Fibroblast of lung (primary cell): ENCODE data around the gene NCOA4. TPM values are rescaled to one million over a fixed set of nuclear protein-coding genes. Genes with fewer than 3 reads are reported as not detected.

ENCODE experiments used
- DNase-seq, 2 donors: peaks; one replicate each; pipeline versions ENCODE4 v3.0.0 to v3.0.0-alpha.2; 2010; ENCODE audit warnings: low read depth in 2 of 2
- H2AFZ ChIP-seq: 2 replicates; pipeline ENCODE4 v1.5.1; 2012; ENCODE audit warnings: low read length, control low read depth, inconsistent platforms
- H3K27ac ChIP-seq: 2 replicates; pipeline ENCODE4 v1.5.1; 2011; ENCODE audit warnings: low read length, control low read depth; ENCODE audit not compliant: insufficient read depth
- H3K27me3 ChIP-seq: 2 replicates; pipeline ENCODE4 v1.5.1; 2011; ENCODE audit warnings: mild to moderate bottlenecking, low read length; ENCODE audit not compliant: control insufficient read depth, insufficient read depth
- H3K36me3 ChIP-seq: 2 replicates; pipeline ENCODE4 v1.5.1; 2011; ENCODE audit warnings: low read length; ENCODE audit not compliant: control insufficient read depth, insufficient read depth
- H3K4me1 ChIP-seq: 2 replicates; pipeline ENCODE4 v1.5.1; 2011; ENCODE audit warnings: low read length; ENCODE audit not compliant: control insufficient read depth, insufficient read depth; ENCODE audit errors: extremely low read depth
- H3K4me2 ChIP-seq: 2 replicates; pipeline ENCODE4 v1.5.1; 2011; ENCODE audit warnings: low read length, control low read depth; ENCODE audit not compliant: insufficient read depth; ENCODE audit errors: extremely low read depth
- H3K4me3 ChIP-seq, 4 experiments: fragments of 200-600 bp in 1 of 4; sonication (generic) in 1 of 4; replicated peaks in 1 of 4; 2 replicates each; pipeline ENCODE4 v1.5.1; 2011 to 2016; ENCODE audit warnings: low read length in 4 of 4, low read depth in 3 of 4, mild to moderate bottlenecking in 3 of 4, control low read depth in 2 of 4, inconsistent platforms in 1 of 4, mixed read lengths in 1 of 4; ENCODE audit not compliant: insufficient read depth in 1 of 4; ENCODE audit errors: control extremely low read depth in 1 of 4
- H3K79me2 ChIP-seq: 2 replicates; pipeline ENCODE4 v1.5.1; 2012; ENCODE audit warnings: mild to moderate bottlenecking, low read length, inconsistent platforms; ENCODE audit not compliant: control insufficient read depth, insufficient read depth
- H3K9ac ChIP-seq: 2 replicates; pipeline ENCODE4 v1.5.1; 2011; ENCODE audit warnings: mild to moderate bottlenecking, low read length, control low read depth; ENCODE audit not compliant: insufficient read depth
- H3K9me3 ChIP-seq: 2 replicates; pipeline ENCODE4 v1.5.1; 2012; ENCODE audit warnings: low read depth, low read length; ENCODE audit not compliant: control insufficient read depth, insufficient read depth
- H4K20me1 ChIP-seq: 2 replicates; pipeline ENCODE4 v1.5.1; 2011; ENCODE audit warnings: low read length; ENCODE audit not compliant: control insufficient read depth, insufficient read depth; ENCODE audit errors: extremely low read depth
- EZH2 ChIP-seq: IDR thresholded peaks from 2 replicates; pipeline ENCODE4 v1.5.1; 2012; ENCODE audit warnings: low read length, control low read depth, mild to moderate bottlenecking; ENCODE audit errors: missing control alignments
- polyA plus RNA-seq, 2 donors: library from polyadenylated mRNA; depleted of rRNA in 1 of 2; stranded (reverse) in 1 of 2; unstranded in 1 of 2; fragments of >200 nt; gene quantifications; 2 replicates each; pipeline ENCODE4 v1.2.1, GENCODE V29; 2011 to 2012; ENCODE audit warnings: missing spikeins in 1 of 2
- total RNA-seq: library from RNA; depleted of rRNA; stranded (reverse); fragments of >200 nt; gene quantifications from 2 replicates; pipeline ENCODE4 v1.2.1, GENCODE V29; 2014
- TF ChIP-seq, protein P1 (sequence below), 2 donors: IDR thresholded peaks in 1 of 2; conservative IDR thresholded peaks in 1 of 2; 1 replicate in 1 of 2; 2 replicates in 1 of 2; pipeline ENCODE4 v1.5.1; 2011 to 2012; ENCODE audit warnings: low read length in 2 of 2, control low read depth in 1 of 2, inconsistent platforms in 1 of 2, low read depth in 1 of 2, mild to moderate bottlenecking in 1 of 2

Gene NCOA4
- total and polyA plus RNA-seq, 2 donors (not counting 1 experiment from before 2014, with no cell fraction given): 140 to 175 TPM

DNA sequence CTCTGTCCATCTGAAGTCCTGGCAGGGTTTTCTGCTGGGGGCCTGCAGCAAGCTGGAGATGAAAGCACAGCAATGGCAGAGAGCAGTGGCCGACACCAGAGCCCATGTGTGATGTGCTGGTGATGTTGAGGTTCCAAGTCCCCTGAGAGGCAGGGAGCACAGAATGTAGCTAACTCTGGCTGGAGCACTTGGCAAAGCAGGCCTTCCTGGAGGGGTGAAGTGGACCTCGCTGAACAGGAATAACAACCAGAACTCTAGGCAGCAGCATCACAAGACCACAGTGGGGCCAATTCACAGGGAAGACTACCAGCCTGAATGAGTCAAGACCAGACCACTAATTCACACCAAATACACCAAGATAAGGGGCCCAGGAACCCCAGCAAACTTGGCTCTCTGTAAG, 38.5 kb upstream of the NCOA4 start:
- Histone ChIP-seq H2AFZ (no peak overlapping the region), H3K36me3 (no peaks in the 10 kb centered on the region), H3K27ac (no peak overlapping the region), H3K4me1 (no peaks in the 10 kb centered on the region), H3K79me2 (no peaks in the 10 kb centered on the region), H3K27me3 (peaks cover 2% of the 10 kb centered on the region), H3K4me3 (no peak overlapping the region), H3K4me2 (no peak overlapping the region), H4K20me1 (no peaks in the 10 kb centered on the region), H3K9me3 (no peaks in the 10 kb centered on the region), H3K9ac (no peak overlapping the region)
- DNase-seq: no peak
- TF ChIP-seq, protein P1, sequence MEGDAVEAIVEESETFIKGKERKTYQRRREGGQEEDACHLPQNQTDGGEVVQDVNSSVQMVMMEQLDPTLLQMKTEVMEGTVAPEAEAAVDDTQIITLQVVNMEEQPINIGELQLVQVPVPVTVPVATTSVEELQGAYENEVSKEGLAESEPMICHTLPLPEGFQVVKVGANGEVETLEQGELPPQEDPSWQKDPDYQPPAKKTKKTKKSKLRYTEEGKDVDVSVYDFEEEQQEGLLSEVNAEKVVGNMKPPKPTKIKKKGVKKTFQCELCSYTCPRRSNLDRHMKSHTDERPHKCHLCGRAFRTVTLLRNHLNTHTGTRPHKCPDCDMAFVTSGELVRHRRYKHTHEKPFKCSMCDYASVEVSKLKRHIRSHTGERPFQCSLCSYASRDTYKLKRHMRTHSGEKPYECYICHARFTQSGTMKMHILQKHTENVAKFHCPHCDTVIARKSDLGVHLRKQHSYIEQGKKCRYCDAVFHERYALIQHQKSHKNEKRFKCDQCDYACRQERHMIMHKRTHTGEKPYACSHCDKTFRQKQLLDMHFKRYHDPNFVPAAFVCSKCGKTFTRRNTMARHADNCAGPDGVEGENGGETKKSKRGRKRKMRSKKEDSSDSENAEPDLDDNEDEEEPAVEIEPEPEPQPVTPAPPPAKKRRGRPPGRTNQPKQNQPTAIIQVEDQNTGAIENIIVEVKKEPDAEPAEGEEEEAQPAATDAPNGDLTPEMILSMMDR (conservative IDR thresholded peaks at IDR 0.05 in 1 of 2, IDR thresholded peaks at IDR 0.05 in 1 of 2; ENCODE audit: low read depth in 1 of 2, low read length in 2 of 2): no peak
- no peak for TF ChIP-seq EZH2

- H3K9me3 ChIP-seq: no peaks in the 10 kb centered on the region
- no peaks in the 10 kb centered on the region for H3K4me1 ChIP-seq
- no peak overlapping the region for H3K4me3 ChIP-seq
- no peaks in the 10 kb centered on the region for H3K79me2 ChIP-seq
- H4K20me1 ChIP-seq: no peaks in the 10 kb centered on the region
- no peak for TF ChIP-seq EZH2
- TF ChIP-seq, protein P1 (conservative IDR thresholded peaks at IDR 0.05 in 1 of 2, IDR thresholded peaks at IDR 0.05 in 1 of 2; ENCODE audit: low read depth in 1 of 2, low read length in 2 of 2): no peak
- H3K36me3 ChIP-seq: no peaks in the 10 kb centered on the region
- no peak for DNase-seq
- H3K27me3 ChIP-seq: no peaks in the 10 kb centered on the region
- no peak overlapping the region for H2AFZ ChIP-seq
- no peak overlapping the region for H3K9ac ChIP-seq
- no peak overlapping the region for H3K27ac ChIP-seq
- no peak overlapping the region for H3K4me2 ChIP-seq
These were observed 37.7 kb upstream of the NCOA4 start for GRCh38 chr10:46068117-46068516.

DNA sequence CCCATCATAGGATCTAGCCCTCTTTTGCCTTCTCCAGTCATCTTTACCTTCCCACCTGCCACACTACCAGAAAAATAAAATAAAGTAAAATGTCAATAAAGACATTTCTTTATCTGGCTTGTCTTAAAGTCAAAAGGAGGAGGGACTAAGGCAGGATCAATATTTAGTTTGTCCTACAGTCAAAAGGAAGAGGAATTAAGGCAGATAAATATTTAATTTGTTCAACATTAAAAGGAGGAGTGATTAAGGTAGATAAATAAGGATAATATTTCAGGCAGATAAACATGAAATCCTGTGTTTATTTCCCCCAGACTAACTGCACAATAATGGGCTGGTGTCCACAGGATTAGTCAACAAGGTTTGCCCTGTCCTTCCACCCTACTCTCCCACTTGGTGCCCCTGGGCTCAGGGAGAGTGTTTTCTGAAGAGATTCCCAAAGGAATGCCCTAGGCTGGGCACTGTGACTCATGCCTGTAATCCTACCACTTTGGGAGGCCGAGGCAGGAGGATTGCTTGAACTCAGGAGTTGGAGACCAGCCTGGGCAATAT, 33.9 kb upstream of the NCOA4 start:
- Histone ChIP-seq H3K27me3 (no peaks in the 10 kb centered on the region), H3K9ac (no peak overlapping the region), H3K4me3 (no peak overlapping the region), H3K79me2 (no peaks in the 10 kb centered on the region), H3K9me3 (no peaks in the 10 kb centered on the region), H3K27ac (no peak overlapping the region), H4K20me1 (no peaks in the 10 kb centered on the region), H3K36me3 (no peaks in the 10 kb centered on the region), H2AFZ (no peak overlapping the region), H3K4me1 (no peaks in the 10 kb centered on the region), H3K4me2 (no peak overlapping the region)
- TF ChIP-seq, protein P1 (conservative IDR thresholded peaks at IDR 0.05 in 1 of 2, IDR thresholded peaks at IDR 0.05 in 1 of 2; ENCODE audit: low read depth in 1 of 2, low read length in 2 of 2): no peak
- no peak for TF ChIP-seq EZH2
- DNase-seq: no peak
